ENCODE measurements around the gene DTX3L.
A peak's percentile ranks its signal among the peaks of the same experiment; 100 is the strongest.

The DTX3L gene

DNA sequence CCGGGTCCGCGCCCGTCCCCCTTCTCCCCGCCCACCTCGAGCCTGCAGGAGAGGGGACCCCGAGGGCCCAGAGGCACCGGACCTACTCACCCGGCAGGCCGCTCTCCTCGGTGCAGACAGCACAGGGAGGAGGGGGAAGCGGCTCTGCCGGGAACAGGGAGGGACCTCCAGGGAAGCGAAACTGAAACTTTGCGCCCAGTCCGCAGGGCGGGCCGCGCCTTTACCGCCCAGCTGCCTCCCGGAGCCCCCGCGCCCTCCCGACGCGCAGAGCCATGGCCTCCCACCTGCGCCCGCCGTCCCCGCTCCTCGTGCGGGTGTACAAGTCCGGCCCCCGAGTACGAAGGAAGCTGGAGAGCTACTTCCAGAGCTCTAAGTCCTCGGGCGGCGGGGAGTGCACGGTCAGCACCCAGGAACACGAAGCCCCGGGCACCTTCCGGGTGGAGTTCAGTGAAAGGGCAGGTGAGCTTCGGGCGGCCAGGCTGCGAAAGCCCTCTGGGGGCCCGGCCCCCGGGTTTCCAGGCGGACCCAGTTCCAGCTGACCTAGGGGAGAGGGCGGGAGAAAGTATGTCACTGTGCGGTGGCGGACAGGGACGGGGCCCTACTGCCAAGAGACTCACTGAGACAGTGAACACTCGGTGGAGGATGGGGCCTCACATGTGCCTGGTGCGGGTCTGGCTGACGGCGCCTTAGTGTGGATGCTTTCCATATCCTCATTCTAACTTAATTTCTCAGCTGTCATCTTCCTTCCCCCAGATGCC, at the start of gene DTX3L, which contains the start of gene PARP9:
Gene DTX3L (plus strand): TSS at position 184 of the 758 bp plus-strand sequence. CDS start 89 bp downstream, at position 273.
Gene PARP9 (minus strand): TSS at position 146 of the 758 bp plus-strand sequence. CDS start 4,680 bp downstream, outside the sequence.
- peaks cover 35% of the 10 kb centered on the region for H3K4me1 ChIP-seq (ENCODE audit: insufficient read depth, low read length)
- peak within 1 kb of the TSS; percentile 93 for H3K27ac ChIP-seq (ENCODE audit: low read depth, low read length)
- peaks cover 24% of the 10 kb centered on the region for H3K36me3 ChIP-seq (ENCODE audit: insufficient read depth, low read length)
- H3K4me3 ChIP-seq (ENCODE audit: low read depth in 1 of 2, low read length in 2 of 2) = peak within 1 kb of the TSS; percentile 77 to 78
- no peaks in the 10 kb centered on the region for H3K27me3 ChIP-seq (ENCODE audit: control insufficient read depth in 1 of 2, insufficient read depth in 2 of 2, low read length in 2 of 2)
- H3K9me3 ChIP-seq (ENCODE audit: low read length) = no peaks in the 10 kb centered on the region
- H3K9ac ChIP-seq (ENCODE audit: low read length) = peak within 1 kb of the TSS; percentile 89

DNA sequence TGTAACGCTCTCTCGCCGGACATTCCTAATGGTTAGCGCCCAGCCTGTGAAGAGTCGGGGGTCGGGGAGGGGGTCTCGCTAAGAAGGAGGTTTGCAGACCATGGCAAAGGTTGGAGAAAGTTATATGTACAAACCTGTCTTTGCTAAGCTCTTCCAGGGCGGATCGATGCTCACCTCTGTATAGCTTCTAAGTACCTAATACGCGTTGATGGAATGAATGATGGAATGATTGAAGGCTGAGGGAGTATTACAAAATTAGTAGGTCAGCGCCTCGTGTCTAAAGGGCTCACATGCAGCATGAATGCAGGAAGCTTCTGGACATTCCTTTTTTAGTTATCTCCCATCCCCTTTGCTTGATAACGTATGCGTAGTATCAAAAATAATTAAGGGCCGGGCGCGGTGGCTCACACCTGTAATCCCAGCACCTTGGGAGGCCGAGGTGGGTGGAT, 49.1 kb upstream of the DTX3L start:
- Histone ChIP-seq H3K4me1 (ENCODE audit: insufficient read depth, low read length) (peaks cover 21% of the 10 kb centered on the region), H3K27ac (ENCODE audit: low read depth, low read length) (peak overlapping the region; percentile 95), H3K4me3 (ENCODE audit: low read depth in 1 of 2, low read length in 2 of 2) (peak overlapping the region; percentile 70 to 92), H3K9ac (ENCODE audit: low read length) (peak overlapping the region; percentile 25), H3K9me3 (ENCODE audit: low read length) (no peaks in the 10 kb centered on the region), H3K27me3 (ENCODE audit: control insufficient read depth in 1 of 2, insufficient read depth in 2 of 2, low read length in 2 of 2) (no peaks in the 10 kb centered on the region), H3K36me3 (ENCODE audit: insufficient read depth, low read length) (no peaks in the 10 kb centered on the region)

- no peak overlapping the region for H3K4me3 ChIP-seq (ENCODE audit: low read depth in 1 of 2, low read length in 2 of 2)
- no peaks in the 10 kb centered on the region for H3K27me3 ChIP-seq (ENCODE audit: control insufficient read depth in 1 of 2, insufficient read depth in 2 of 2, low read length in 2 of 2)
- H3K9me3 ChIP-seq (ENCODE audit: low read length) = no peaks in the 10 kb centered on the region
- H3K4me1 ChIP-seq (ENCODE audit: insufficient read depth, low read length) = peaks cover 21% of the 10 kb centered on the region
- H3K36me3 ChIP-seq (ENCODE audit: insufficient read depth, low read length) = no peaks in the 10 kb centered on the region
- H3K9ac ChIP-seq (ENCODE audit: low read length) = no peak overlapping the region
- no peak overlapping the region for H3K27ac ChIP-seq (ENCODE audit: low read depth, low read length)
Observed at GRCh38 chr3:122515870-122516269, 48.3 kb upstream of the DTX3L start.

GRCh38 chr3:122516846-122517360, 47.2 kb upstream of the DTX3L start:
- H3K9ac ChIP-seq (ENCODE audit: low read length) = no peak overlapping the region

DNA sequence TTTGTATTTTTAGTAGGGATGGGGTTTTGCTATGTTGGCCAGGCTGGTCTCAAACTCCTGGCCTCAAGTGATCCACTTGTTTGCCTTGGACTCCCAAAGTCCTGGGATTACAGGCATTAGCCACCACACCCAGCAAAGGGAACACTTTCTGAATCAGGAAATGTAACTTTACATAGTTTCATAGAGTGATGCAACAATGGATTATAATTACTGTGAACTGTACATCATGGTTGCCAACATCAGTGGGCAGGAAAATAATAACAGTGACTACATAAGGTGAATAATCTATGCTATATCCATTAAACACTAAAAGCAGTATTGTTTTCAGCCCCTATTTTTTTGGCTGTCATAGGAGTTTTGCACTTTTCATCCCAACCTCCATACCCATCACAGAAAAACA, 44.4 kb upstream of the DTX3L start:
- Histone ChIP-seq H3K27ac (ENCODE audit: low read depth, low read length) (no peak overlapping the region), H3K4me1 (ENCODE audit: insufficient read depth, low read length) (no peaks in the 10 kb centered on the region), H3K27me3 (ENCODE audit: control insufficient read depth in 1 of 2, insufficient read depth in 2 of 2, low read length in 2 of 2) (no peaks in the 10 kb centered on the region), H3K4me3 (ENCODE audit: low read depth in 1 of 2, low read length in 2 of 2) (no peak overlapping the region), H3K36me3 (ENCODE audit: insufficient read depth, low read length) (no peaks in the 10 kb centered on the region), H3K9ac (ENCODE audit: low read length) (no peak overlapping the region), H3K9me3 (ENCODE audit: low read length) (no peaks in the 10 kb centered on the region)

More at GRCh38 chr3:122516846-122517360, 47.2 kb upstream of the DTX3L start:
- Histone ChIP-seq H3K4me3 (ENCODE audit: low read depth in 1 of 2, low read length in 2 of 2) (no peak overlapping the region), H3K27me3 (ENCODE audit: control insufficient read depth in 1 of 2, insufficient read depth in 2 of 2, low read length in 2 of 2) (no peaks in the 10 kb centered on the region), H3K36me3 (ENCODE audit: insufficient read depth, low read length) (no peaks in the 10 kb centered on the region), H3K9me3 (ENCODE audit: low read length) (no peaks in the 10 kb centered on the region), H3K27ac (ENCODE audit: low read depth, low read length) (no peak overlapping the region), H3K4me1 (ENCODE audit: insufficient read depth, low read length) (peaks cover 13% of the 10 kb centered on the region)

DNA sequence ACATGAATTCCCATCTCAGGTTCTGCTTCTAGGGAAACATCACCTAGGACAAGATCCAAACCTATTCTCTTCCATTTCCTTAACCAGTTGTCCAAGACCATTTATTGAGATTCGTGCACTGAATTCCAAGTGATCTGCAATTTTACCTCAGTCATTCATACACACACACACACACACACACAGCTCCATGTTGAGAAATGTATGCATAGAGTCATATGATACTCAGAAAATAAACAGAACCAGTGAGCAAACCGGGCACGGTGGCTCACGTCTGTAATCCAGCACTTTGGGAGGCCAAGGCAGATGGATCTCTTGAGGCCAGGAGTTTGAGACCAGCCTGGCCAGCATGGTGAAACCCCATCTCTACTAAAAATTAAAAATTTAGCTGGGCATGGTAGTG, 43.3 kb upstream of the DTX3L start:
- no peaks in the 10 kb centered on the region for H3K36me3 ChIP-seq (ENCODE audit: insufficient read depth, low read length)
- H3K4me1 ChIP-seq (ENCODE audit: insufficient read depth, low read length) = no peaks in the 10 kb centered on the region
- no peaks in the 10 kb centered on the region for H3K9me3 ChIP-seq (ENCODE audit: low read length)
- H3K27me3 ChIP-seq (ENCODE audit: control insufficient read depth in 1 of 2, insufficient read depth in 2 of 2, low read length in 2 of 2) = no peaks in the 10 kb centered on the region
- no peak overlapping the region for H3K9ac ChIP-seq (ENCODE audit: low read length)
- H3K4me3 ChIP-seq (ENCODE audit: low read depth in 1 of 2, low read length in 2 of 2) = no peak overlapping the region
- H3K27ac ChIP-seq (ENCODE audit: low read depth, low read length) = no peak overlapping the region

GRCh38 chr3:122523317-122523716, 40.8 kb upstream of the DTX3L start:
- no peak overlapping the region for H3K4me3 ChIP-seq (ENCODE audit: low read depth in 1 of 2, low read length in 2 of 2)
- H3K27me3 ChIP-seq (ENCODE audit: control insufficient read depth in 1 of 2, insufficient read depth in 2 of 2, low read length in 2 of 2) = no peaks in the 10 kb centered on the region
- no peaks in the 10 kb centered on the region for H3K4me1 ChIP-seq (ENCODE audit: insufficient read depth, low read length)
- H3K9ac ChIP-seq (ENCODE audit: low read length) = no peak overlapping the region
- H3K36me3 ChIP-seq (ENCODE audit: insufficient read depth, low read length) = peaks cover 7% of the 10 kb centered on the region
- no peaks in the 10 kb centered on the region for H3K9me3 ChIP-seq (ENCODE audit: low read length)
- H3K27ac ChIP-seq (ENCODE audit: low read depth, low read length) = no peak overlapping the region

DNA sequence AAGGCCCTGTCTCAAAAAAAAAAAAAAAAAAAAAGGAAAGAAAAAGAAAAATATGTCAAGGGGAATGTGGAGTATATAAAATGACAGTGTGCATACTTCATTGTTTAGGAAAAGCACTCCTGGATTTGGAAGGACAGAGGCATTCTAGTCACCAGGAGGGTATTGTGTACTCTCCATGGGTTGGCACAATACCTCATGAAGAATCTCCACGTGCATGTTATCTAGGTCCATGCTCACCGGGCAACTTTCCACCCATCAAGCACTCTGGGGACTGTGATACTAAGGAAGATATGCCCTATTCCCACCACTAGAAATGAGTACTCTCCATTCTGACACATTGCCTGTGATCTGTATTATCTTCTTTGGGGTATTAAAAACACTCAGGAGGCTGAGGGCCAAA, 34.0 kb upstream of the DTX3L start:
- Histone ChIP-seq H3K36me3 (ENCODE audit: insufficient read depth, low read length) (peaks cover 44% of the 10 kb centered on the region), H3K27me3 (ENCODE audit: control insufficient read depth in 1 of 2, insufficient read depth in 2 of 2, low read length in 2 of 2) (no peaks in the 10 kb centered on the region), H3K4me3 (ENCODE audit: low read depth in 1 of 2, low read length in 2 of 2) (no peak overlapping the region), H3K27ac (ENCODE audit: low read depth, low read length) (no peak overlapping the region), H3K9ac (ENCODE audit: low read length) (no peak overlapping the region), H3K4me1 (ENCODE audit: insufficient read depth, low read length) (no peaks in the 10 kb centered on the region), H3K9me3 (ENCODE audit: low read length) (no peaks in the 10 kb centered on the region)

DNA sequence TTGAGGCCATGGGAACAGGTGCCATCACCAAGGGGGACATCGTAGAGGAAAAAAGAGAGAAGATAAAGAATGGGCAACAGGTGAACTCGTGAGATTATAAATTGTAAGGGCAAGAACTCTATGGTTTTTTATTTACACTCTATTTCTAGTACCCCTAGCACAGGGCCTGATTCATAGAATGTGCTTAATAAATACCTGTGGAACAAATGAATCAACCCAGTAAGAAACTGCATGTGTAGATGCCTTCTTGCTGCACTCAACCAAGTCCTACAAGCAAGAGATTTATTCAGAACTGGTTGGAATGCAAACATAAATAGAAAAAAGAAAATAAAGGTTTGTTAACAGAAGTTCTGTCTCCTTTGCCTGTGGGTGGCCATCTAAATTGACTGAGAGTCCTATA, 30.7 kb upstream of the DTX3L start:
- no peaks in the 10 kb centered on the region for H3K27me3 ChIP-seq (ENCODE audit: control insufficient read depth in 1 of 2, insufficient read depth in 2 of 2, low read length in 2 of 2)
- no peaks in the 10 kb centered on the region for H3K4me1 ChIP-seq (ENCODE audit: insufficient read depth, low read length)
- no peak overlapping the region for H3K27ac ChIP-seq (ENCODE audit: low read depth, low read length)
- H3K9ac ChIP-seq (ENCODE audit: low read length) = no peak overlapping the region
- no peak overlapping the region for H3K4me3 ChIP-seq (ENCODE audit: low read depth in 1 of 2, low read length in 2 of 2)
- H3K9me3 ChIP-seq (ENCODE audit: low read length) = no peaks in the 10 kb centered on the region
- peaks cover 58% of the 10 kb centered on the region for H3K36me3 ChIP-seq (ENCODE audit: insufficient read depth, low read length)

GRCh38 chr3:122533931-122534334, 30.2 kb upstream of the DTX3L start:
- Histone ChIP-seq H3K9me3 (ENCODE audit: low read length) (no peaks in the 10 kb centered on the region), H3K27me3 (ENCODE audit: control insufficient read depth in 1 of 2, insufficient read depth in 2 of 2, low read length in 2 of 2) (no peaks in the 10 kb centered on the region), H3K4me1 (ENCODE audit: insufficient read depth, low read length) (no peaks in the 10 kb centered on the region), H3K9ac (ENCODE audit: low read length) (no peak overlapping the region), H3K4me3 (ENCODE audit: low read depth in 1 of 2, low read length in 2 of 2) (no peak overlapping the region), H3K27ac (ENCODE audit: low read depth, low read length) (no peak overlapping the region), H3K36me3 (ENCODE audit: insufficient read depth, low read length) (peaks cover 60% of the 10 kb centered on the region)

DNA sequence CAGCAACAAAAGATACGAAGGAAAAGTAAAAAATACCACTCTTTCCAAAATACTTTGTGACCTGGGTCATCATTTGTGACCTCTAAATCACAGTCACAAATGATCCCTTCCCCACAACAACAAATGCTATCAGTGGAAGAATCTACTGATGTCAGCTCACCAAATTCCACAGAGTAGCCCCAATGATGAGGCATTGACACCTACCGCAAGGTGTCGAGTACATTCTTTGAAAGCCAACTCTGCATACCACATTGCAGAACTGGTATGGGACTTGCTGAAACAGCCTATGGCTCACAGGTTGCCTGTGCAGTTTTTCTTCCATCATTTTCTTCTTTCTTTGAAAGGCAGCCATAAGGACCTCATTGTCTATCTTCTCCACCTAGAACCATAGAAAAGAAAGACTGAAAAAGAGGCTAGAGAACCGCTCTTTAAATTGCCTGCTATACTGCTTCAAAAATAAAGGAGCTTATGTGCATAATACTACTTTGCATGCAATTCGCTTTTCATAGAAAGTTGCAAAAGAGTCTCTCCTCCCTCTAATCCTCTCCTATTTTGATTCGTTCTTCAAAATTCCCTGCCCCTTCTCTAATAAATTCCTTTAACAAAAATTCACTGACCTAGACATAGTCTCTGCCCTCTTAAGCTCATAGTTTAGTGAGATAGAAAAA, 28.0 kb upstream of the DTX3L start:
- Histone ChIP-seq H3K27ac (ENCODE audit: low read depth, low read length) (no peak overlapping the region), H3K36me3 (ENCODE audit: insufficient read depth, low read length) (peaks cover 74% of the 10 kb centered on the region), H3K4me3 (ENCODE audit: low read depth in 1 of 2, low read length in 2 of 2) (no peak overlapping the region), H3K9me3 (ENCODE audit: low read length) (no peaks in the 10 kb centered on the region), H3K9ac (ENCODE audit: low read length) (no peak overlapping the region), H3K4me1 (ENCODE audit: insufficient read depth, low read length) (no peaks in the 10 kb centered on the region), H3K27me3 (ENCODE audit: control insufficient read depth in 1 of 2, insufficient read depth in 2 of 2, low read length in 2 of 2) (no peaks in the 10 kb centered on the region)

Data from muscle layer of colon (tissue), 2 donors.